ENCODE results near the gene CREBRF.
"Not testable (repeated sequence)": the region's sequence is repeated elsewhere in the genome, so short reads cannot be mapped to it uniquely, and the experiment has no call there.

Gene CREBRF

GRCh38 chr5:173017087-173017486 lies 39.1 kb upstream of the CREBRF start:
- Histone ChIP-seq H3K4me1 (ENCODE audit: control insufficient read depth in 5 of 5, insufficient read depth in 5 of 5, low read length in 5 of 5) (peaks cover 4 to 33% (median 29%) of the 10 kb centered on the region in 5 donors), H3K36me3 (ENCODE audit: control insufficient read depth in 5 of 5, insufficient read depth in 5 of 5, low read length in 5 of 5) (peaks cover 1 to 18% (median 12%) of the 10 kb centered on the region in 5 donors), H3K27ac (ENCODE audit: low read depth, low read length) (peak overlapping the region; percentile 84), H3K9ac (ENCODE audit: low read length in 5 of 5) (peak overlapping the region in 2 of 5 donors; percentile 1 to 40)
- H3K9me3 ChIP-seq (ENCODE audit: control insufficient read depth in 5 of 5, low read length in 5 of 5); H3K4me3 ChIP-seq (ENCODE audit: low read depth in 1 of 5, low read length in 5 of 5); H3K27me3 ChIP-seq (ENCODE audit: control insufficient read depth in 5 of 5, insufficient read depth in 4 of 5, low read length in 5 of 5): not testable (repeated sequence)

DNA sequence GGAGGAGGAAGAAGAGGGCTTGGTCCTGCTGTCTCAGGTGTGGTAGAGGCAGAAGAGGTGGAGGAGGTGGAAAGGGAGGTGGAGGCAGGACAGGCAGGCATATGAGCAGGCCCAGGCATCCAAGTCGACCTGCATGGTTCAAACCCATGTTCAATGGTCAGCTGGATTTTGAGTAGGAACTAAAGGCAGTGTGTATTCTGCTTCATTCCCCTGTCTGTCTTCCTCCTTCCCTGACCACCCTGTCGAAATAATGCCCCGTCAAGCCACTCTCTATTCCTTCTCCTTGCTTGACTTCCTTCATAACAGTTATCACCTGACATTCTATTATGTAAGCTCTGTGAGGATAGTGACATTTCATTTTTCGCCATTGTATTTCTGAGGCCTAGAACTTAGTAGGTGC lies 37.8 kb upstream of the CREBRF start:
- Histone ChIP-seq H3K4me1 (ENCODE audit: control insufficient read depth in 5 of 5, insufficient read depth in 5 of 5, low read length in 5 of 5) (peaks cover 4 to 31% (median 28%) of the 10 kb centered on the region in 5 donors), H3K9me3 (ENCODE audit: control insufficient read depth in 5 of 5, low read length in 5 of 5) (no peaks in the 10 kb centered on the region), H3K27me3 (ENCODE audit: control insufficient read depth in 5 of 5, insufficient read depth in 4 of 5, low read length in 5 of 5) (no peaks in the 10 kb centered on the region), H3K9ac (ENCODE audit: low read length in 5 of 5) (no peak overlapping the region), H3K36me3 (ENCODE audit: control insufficient read depth in 5 of 5, insufficient read depth in 5 of 5, low read length in 5 of 5) (peaks cover 5 to 30% (median 12%) of the 10 kb centered on the region in 5 donors), H3K27ac (ENCODE audit: low read depth, low read length) (no peak overlapping the region), H3K4me3 (ENCODE audit: low read depth in 1 of 5, low read length in 5 of 5) (no peak overlapping the region)

DNA sequence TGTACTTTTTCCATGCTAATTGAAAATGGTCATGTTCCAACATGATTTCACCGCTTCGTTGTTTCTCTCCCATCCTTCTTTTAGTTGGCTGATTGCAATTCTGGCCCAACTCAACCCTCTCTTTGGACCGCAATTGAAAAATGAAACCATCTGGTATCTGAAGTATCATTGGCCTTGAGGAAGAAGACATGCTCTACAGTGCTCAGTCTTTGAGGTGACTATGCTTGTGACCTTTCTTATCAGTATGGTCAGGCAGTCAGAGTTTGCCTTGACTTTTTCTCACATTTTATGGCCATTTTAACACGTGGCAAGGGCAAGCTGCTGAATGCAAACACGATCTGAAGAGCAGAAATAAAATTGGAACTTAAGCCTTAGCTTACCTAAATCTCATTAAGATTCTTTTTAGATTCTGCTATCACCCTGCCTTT lies 36.0 kb upstream of the CREBRF start:
- Histone ChIP-seq H3K4me1 (ENCODE audit: control insufficient read depth in 5 of 5, insufficient read depth in 5 of 5, low read length in 5 of 5) (peaks cover 4 to 24% (median 21%) of the 10 kb centered on the region in 5 donors), H3K9me3 (ENCODE audit: control insufficient read depth in 5 of 5, low read length in 5 of 5) (no peaks in the 10 kb centered on the region), H3K9ac (ENCODE audit: low read length in 5 of 5) (no peak overlapping the region), H3K27ac (ENCODE audit: low read depth, low read length) (no peak overlapping the region), H3K27me3 (ENCODE audit: control insufficient read depth in 5 of 5, insufficient read depth in 4 of 5, low read length in 5 of 5) (no peaks in the 10 kb centered on the region), H3K36me3 (ENCODE audit: control insufficient read depth in 5 of 5, insufficient read depth in 5 of 5, low read length in 5 of 5) (peaks cover 5 to 31% (median 12%) of the 10 kb centered on the region in 5 donors), H3K4me3 (ENCODE audit: low read depth in 1 of 5, low read length in 5 of 5) (no peak overlapping the region)

GRCh38 chr5:173020643-173021042 lies 35.5 kb upstream of the CREBRF start:
- Histone ChIP-seq H3K36me3 (ENCODE audit: control insufficient read depth in 5 of 5, insufficient read depth in 5 of 5, low read length in 5 of 5) (peaks cover 5 to 31% (median 13%) of the 10 kb centered on the region in 5 donors), H3K4me1 (ENCODE audit: control insufficient read depth in 5 of 5, insufficient read depth in 5 of 5, low read length in 5 of 5) (peaks cover 3 to 20% (median 16%) of the 10 kb centered on the region in 5 donors), H3K27me3 (ENCODE audit: control insufficient read depth in 5 of 5, insufficient read depth in 4 of 5, low read length in 5 of 5) (no peaks in the 10 kb centered on the region), H3K9me3 (ENCODE audit: control insufficient read depth in 5 of 5, low read length in 5 of 5) (no peaks in the 10 kb centered on the region), H3K9ac (ENCODE audit: low read length in 5 of 5) (no peak overlapping the region), H3K4me3 (ENCODE audit: low read depth in 1 of 5, low read length in 5 of 5) (no peak overlapping the region), H3K27ac (ENCODE audit: low read depth, low read length) (no peak overlapping the region)

DNA sequence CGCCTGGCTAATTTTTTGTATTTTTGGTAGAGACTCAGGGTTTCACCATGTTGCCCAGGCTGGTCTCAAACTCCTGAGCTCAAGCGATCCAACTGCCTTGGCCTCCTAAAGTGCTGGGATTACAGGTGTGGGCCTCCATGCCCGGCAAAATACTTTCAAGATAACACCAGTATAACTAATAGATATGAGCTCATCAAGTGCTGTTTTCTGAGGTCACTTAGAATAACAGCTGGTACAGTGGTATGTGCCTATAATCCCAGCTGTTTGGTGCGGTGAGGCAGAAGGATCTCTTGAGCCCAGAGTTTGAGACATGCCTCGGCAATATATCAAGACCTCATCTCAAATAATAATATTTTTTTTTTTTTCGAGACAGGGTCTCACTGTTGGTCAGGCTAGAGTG lies 30.5 kb upstream of the CREBRF start:
- Histone ChIP-seq H3K4me3 (ENCODE audit: low read depth in 1 of 5, low read length in 5 of 5) (no peak overlapping the region), H3K9me3 (ENCODE audit: control insufficient read depth in 5 of 5, low read length in 5 of 5) (no peaks in the 10 kb centered on the region), H3K36me3 (ENCODE audit: control insufficient read depth in 5 of 5, insufficient read depth in 5 of 5, low read length in 5 of 5) (peaks cover 5 to 24% (median 8%) of the 10 kb centered on the region in 5 donors), H3K4me1 (ENCODE audit: control insufficient read depth in 5 of 5, insufficient read depth in 5 of 5, low read length in 5 of 5) (peaks cover 0 to 18% (median 14%) of the 10 kb centered on the region in 5 donors), H3K9ac (ENCODE audit: low read length in 5 of 5) (no peak overlapping the region), H3K27me3 (ENCODE audit: control insufficient read depth in 5 of 5, insufficient read depth in 4 of 5, low read length in 5 of 5) (no peaks in the 10 kb centered on the region), H3K27ac (ENCODE audit: low read depth, low read length) (no peak overlapping the region)

DNA sequence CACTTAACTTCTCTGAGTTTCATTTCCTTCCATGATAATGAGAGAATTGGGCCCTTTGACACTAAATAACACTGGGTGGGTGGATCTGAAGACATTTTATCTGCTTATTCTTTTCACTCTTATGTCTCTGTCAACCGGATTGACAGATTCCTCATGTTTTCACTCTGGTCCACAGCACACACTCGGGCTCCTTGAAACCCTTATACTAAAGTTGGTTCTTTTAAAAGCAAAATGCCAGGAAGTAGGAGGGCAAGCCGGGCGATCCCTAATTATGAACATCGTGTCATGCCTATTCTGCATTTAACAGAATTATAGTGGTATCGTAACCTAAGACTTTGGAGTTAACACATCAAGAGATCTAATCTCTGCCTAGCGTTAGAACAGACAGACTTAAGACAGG lies 28.2 kb upstream of the CREBRF start:
- Histone ChIP-seq H3K4me3 (ENCODE audit: low read depth in 1 of 5, low read length in 5 of 5) (no peak overlapping the region), H3K9ac (ENCODE audit: low read length in 5 of 5) (no peak overlapping the region), H3K36me3 (ENCODE audit: control insufficient read depth in 5 of 5, insufficient read depth in 5 of 5, low read length in 5 of 5) (peaks cover 0 to 5% (median 2%) of the 10 kb centered on the region in 5 donors), H3K27me3 (ENCODE audit: control insufficient read depth in 5 of 5, insufficient read depth in 4 of 5, low read length in 5 of 5) (no peaks in the 10 kb centered on the region), H3K4me1 (ENCODE audit: control insufficient read depth in 5 of 5, insufficient read depth in 5 of 5, low read length in 5 of 5) (peaks cover 0 to 18% (median 11%) of the 10 kb centered on the region in 5 donors), H3K9me3 (ENCODE audit: control insufficient read depth in 5 of 5, low read length in 5 of 5) (no peaks in the 10 kb centered on the region), H3K27ac (ENCODE audit: low read depth, low read length) (no peak overlapping the region)

GRCh38 chr5:173028811-173029327 lies 27.3 kb upstream of the CREBRF start:
- H3K36me3 ChIP-seq (ENCODE audit: control insufficient read depth in 5 of 5, insufficient read depth in 5 of 5, low read length in 5 of 5) = peaks cover 0 to 3% (median under 1%) of the 10 kb centered on the region in 5 donors
- H3K9me3 ChIP-seq (ENCODE audit: control insufficient read depth in 5 of 5, low read length in 5 of 5) = no peaks in the 10 kb centered on the region
- H3K9ac ChIP-seq (ENCODE audit: low read length in 5 of 5) = no peak overlapping the region
- no peak overlapping the region for H3K4me3 ChIP-seq (ENCODE audit: low read depth in 1 of 5, low read length in 5 of 5)
- H3K27me3 ChIP-seq (ENCODE audit: control insufficient read depth in 5 of 5, insufficient read depth in 4 of 5, low read length in 5 of 5) = no peaks in the 10 kb centered on the region
- peak overlapping the region; percentile 14 for H3K27ac ChIP-seq (ENCODE audit: low read depth, low read length)
- peaks cover 0 to 18% (median 11%) of the 10 kb centered on the region in 5 donors for H3K4me1 ChIP-seq (ENCODE audit: control insufficient read depth in 5 of 5, insufficient read depth in 5 of 5, low read length in 5 of 5)

GRCh38 chr5:173029499-173029921 lies 26.6 kb upstream of the CREBRF start:
- Histone ChIP-seq H3K27me3 (ENCODE audit: control insufficient read depth in 5 of 5, insufficient read depth in 4 of 5, low read length in 5 of 5) (no peaks in the 10 kb centered on the region), H3K9ac (ENCODE audit: low read length in 5 of 5) (peak overlapping the region in 1 of 5 donors; percentile 22), H3K27ac (ENCODE audit: low read depth, low read length) (peak overlapping the region; percentile 14)

DNA sequence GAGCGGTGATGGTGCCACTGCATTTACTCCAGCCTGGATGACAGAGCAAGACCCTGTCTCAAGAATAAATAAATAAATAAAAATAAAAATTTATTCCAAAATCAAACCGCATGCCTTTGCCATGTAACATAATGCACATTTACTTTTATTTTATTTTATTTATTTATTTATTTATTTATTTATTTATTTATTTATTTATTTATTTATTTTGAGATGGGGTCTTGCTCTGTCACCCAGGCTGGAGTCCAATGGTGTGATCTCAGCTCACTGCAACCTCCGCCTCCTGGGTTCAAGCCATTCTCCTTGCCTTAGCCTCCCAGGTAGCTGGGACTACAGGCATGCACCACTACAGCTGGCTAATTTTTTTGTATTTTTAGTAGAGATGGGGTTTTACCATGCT lies 24.1 kb upstream of the CREBRF start:
- not testable (repeated sequence) for H3K27me3 ChIP-seq (ENCODE audit: control insufficient read depth in 5 of 5, insufficient read depth in 4 of 5, low read length in 5 of 5); H3K9ac ChIP-seq (ENCODE audit: low read length in 5 of 5); H3K27ac ChIP-seq (ENCODE audit: low read depth, low read length); H3K9me3 ChIP-seq (ENCODE audit: control insufficient read depth in 5 of 5, low read length in 5 of 5); H3K4me3 ChIP-seq (ENCODE audit: low read depth in 1 of 5, low read length in 5 of 5)
- Histone ChIP-seq H3K36me3 (ENCODE audit: control insufficient read depth in 5 of 5, insufficient read depth in 5 of 5, low read length in 5 of 5) (peaks cover 3 to 11% (median 6%) of the 10 kb centered on the region in 5 donors), H3K4me1 (ENCODE audit: control insufficient read depth in 5 of 5, insufficient read depth in 5 of 5, low read length in 5 of 5) (peaks cover 0 to 35% (median 15%) of the 10 kb centered on the region in 5 donors)

More at GRCh38 chr5:173029499-173029921, 26.6 kb upstream of the CREBRF start:
- Histone ChIP-seq H3K36me3 (ENCODE audit: control insufficient read depth in 5 of 5, insufficient read depth in 5 of 5, low read length in 5 of 5) (peaks cover 0 to 6% (median 5%) of the 10 kb centered on the region in 5 donors), H3K4me3 (ENCODE audit: low read depth in 1 of 5, low read length in 5 of 5) (no peak overlapping the region), H3K9me3 (ENCODE audit: control insufficient read depth in 5 of 5, low read length in 5 of 5) (no peaks in the 10 kb centered on the region), H3K4me1 (ENCODE audit: control insufficient read depth in 5 of 5, insufficient read depth in 5 of 5, low read length in 5 of 5) (peaks cover 0 to 18% (median 11%) of the 10 kb centered on the region in 5 donors)

DNA sequence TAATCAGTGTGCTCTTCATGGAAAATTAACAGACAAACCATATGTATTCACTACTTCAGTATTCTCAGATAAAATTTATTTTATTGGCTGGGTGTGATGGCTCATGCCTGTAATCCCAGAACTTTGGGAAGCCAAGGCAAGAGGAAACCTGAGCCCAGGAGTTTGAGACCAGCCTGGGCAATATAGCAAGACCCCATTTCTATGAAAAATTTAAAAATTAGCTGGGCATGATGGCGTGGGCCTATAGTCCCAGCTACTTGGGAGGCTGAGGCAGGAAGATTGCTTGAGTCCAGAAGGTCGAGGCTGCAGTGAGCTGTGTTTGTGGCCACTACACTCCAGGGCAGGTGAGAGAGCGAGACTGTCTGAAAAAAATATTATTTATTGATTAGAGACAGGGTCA lies 23.4 kb upstream of the CREBRF start:
- Histone ChIP-seq H3K27ac (ENCODE audit: low read depth, low read length) (no peak overlapping the region), H3K4me1 (ENCODE audit: control insufficient read depth in 5 of 5, insufficient read depth in 5 of 5, low read length in 5 of 5) (peaks cover 0 to 35% (median 15%) of the 10 kb centered on the region in 5 donors), H3K9ac (ENCODE audit: low read length in 5 of 5) (no peak overlapping the region), H3K27me3 (ENCODE audit: control insufficient read depth in 5 of 5, insufficient read depth in 4 of 5, low read length in 5 of 5) (no peaks in the 10 kb centered on the region), H3K9me3 (ENCODE audit: control insufficient read depth in 5 of 5, low read length in 5 of 5) (no peaks in the 10 kb centered on the region), H3K4me3 (ENCODE audit: low read depth in 1 of 5, low read length in 5 of 5) (no peak overlapping the region), H3K36me3 (ENCODE audit: control insufficient read depth in 5 of 5, insufficient read depth in 5 of 5, low read length in 5 of 5) (peaks cover 3 to 11% (median 6%) of the 10 kb centered on the region in 5 donors)

Measured in subcutaneous abdominal adipose tissue (tissue), 5 donors.